GM08714 (cell line): ENCODE results near the gene FARP1.

Experiments
- H3K4me3 ChIP-seq: fragments of 200-500 bp; sonication (Bioruptor generic); 2 replicates; pipeline ENCODE4 v1.5.1; 2014; ENCODE audit warnings: mild to moderate bottlenecking, low read length, inconsistent platforms
- ZNF274 ChIP-seq: IDR thresholded peaks from 2 replicates; pipeline ENCODE4 v1.6.1; 2012; ENCODE audit warnings: mild to moderate bottlenecking, low read depth, low read length

The FARP1 gene

GRCh38 chr13:98385606-98386005 is 242.7 kb downstream of the FARP1 start:
- TF ChIP-seq ZNF274 = no peak
- H3K4me3 ChIP-seq = no peak overlapping the region

GRCh38 chr13:98386637-98387036 is 243.7 kb downstream of the FARP1 start:
- no peak for TF ChIP-seq ZNF274
- no peak overlapping the region for H3K4me3 ChIP-seq

- no peak overlapping the region for H3K4me3 ChIP-seq
- TF ChIP-seq ZNF274 = no peak
Observed at GRCh38 chr13:98389319-98389718, 246.4 kb downstream of the FARP1 start.

GRCh38 chr13:98390086-98390715 is 247.3 kb downstream of the FARP1 start:
- no peak for TF ChIP-seq ZNF274
- H3K4me3 ChIP-seq = no peak overlapping the region

- no peak for TF ChIP-seq ZNF274
- no peak overlapping the region for H3K4me3 ChIP-seq
Observed at GRCh38 chr13:98393873-98394272, 251.0 kb downstream of the FARP1 start.

DNA sequence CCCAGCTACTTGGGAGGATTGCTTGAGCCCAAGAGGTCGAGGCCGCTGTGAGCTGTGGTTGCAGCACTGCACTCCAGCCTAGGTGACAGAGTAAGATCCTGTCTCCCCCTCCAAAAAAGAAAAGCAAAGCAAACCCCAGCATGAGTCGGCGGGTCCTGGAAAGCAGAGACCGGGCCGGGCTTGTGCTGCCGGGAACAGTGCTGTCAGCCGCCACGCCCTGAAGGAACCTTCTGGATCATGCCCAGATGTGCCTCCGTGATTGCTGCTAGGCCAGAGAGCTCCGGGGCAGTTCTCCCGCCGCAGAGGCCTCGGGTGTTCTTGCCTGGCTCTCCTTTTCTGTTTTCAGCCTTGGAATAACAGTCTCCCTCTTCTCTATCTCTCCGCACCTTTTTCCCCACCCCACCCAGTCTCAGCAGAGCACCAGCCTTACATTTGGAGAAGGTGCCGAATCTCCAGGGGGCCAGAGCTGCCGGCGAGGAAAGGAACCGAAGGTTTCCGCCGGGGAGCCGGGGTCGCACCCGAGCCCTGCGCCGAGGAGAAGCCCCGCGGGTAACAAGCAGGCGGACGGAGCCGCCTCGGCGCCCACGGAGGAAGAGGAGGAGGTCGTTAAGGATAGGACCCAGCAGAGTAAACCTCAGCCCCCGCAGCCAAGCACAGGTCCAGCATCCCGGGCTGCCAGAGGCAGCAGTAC is 252.1 kb downstream of the FARP1 start:
- no peak for TF ChIP-seq ZNF274
- H3K4me3 ChIP-seq = no peak overlapping the region

- TF ChIP-seq ZNF274 = no peak
- no peak overlapping the region for H3K4me3 ChIP-seq
Observed at GRCh38 chr13:98396071-98396710, 253.3 kb downstream of the FARP1 start.

- TF ChIP-seq ZNF274 = no peak
Observed at GRCh38 chr13:98397221-98397620, 254.3 kb downstream of the FARP1 start.

GRCh38 chr13:98397861-98398260 is 255.0 kb downstream of the FARP1 start:
- TF ChIP-seq ZNF274 = no peak
- H3K4me3 ChIP-seq = no peak overlapping the region

More at GRCh38 chr13:98397221-98397620, 254.3 kb downstream of the FARP1 start:
- H3K4me3 ChIP-seq = no peak overlapping the region

DNA sequence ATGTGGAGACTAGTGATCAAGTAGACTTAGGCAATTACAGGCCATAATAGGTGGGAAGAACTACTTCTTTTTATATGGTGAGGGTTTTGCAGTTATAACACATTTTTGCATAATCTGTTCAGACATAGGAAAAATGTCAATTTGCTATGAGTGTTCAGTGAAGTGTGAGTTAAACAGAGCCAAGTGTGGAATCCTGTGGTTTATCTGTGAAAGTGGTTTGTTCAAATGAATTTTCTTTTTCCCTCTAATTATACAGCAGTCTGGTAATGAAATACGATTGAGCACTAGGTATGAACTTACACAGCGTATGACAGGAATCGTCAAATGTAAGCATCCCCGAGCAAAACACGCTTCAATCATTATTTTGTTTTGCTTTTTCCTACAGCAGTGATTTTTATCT is 255.7 kb downstream of the FARP1 start:
- no peak for TF ChIP-seq ZNF274
- H3K4me3 ChIP-seq = no peak overlapping the region

DNA sequence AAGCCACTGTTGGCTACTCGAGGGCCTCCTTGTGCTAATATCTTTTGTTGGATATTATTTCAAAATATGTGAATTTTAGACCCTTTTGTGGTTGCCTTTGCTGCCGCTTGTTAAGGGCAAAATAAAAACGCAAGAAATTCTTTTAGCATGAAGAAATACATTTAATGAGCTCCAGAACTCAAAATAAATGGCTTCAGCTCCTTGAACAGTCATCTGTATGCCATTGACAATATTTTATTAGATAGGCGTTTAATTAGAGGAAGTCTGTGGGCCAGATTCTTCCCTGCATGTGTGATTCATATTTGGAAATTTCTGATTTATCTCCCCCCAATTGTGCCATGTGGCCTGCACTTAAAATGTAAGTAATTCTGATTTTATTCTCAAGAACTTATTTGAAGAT is 256.9 kb downstream of the FARP1 start:
- no peak overlapping the region for H3K4me3 ChIP-seq
- TF ChIP-seq ZNF274 = no peak

GRCh38 chr13:98401934-98402333 is 259.0 kb downstream of the FARP1 start:
- no peak overlapping the region for H3K4me3 ChIP-seq

DNA sequence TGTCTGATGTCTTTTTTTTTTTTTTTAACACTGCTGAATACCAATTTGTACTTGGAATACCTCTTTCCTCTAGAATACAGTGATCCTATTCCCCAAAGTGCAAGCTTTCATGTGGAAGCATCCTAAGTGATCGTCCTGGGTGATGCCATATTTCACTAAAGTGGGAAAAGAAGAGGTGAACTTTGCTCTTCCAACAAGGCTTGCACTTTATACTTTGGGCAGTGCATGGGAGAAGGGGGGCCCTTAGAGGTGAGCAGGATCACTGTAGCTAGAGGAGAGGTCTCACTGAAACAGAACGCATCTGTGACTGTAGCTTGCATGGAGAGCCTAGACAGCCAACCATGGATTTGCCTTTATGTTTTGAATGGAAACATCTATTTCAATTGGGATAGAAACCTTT is 260.2 kb downstream of the FARP1 start:
- no peak overlapping the region for H3K4me3 ChIP-seq
- TF ChIP-seq ZNF274 = no peak

More at GRCh38 chr13:98401934-98402333, 259.0 kb downstream of the FARP1 start:
- no peak for TF ChIP-seq ZNF274

DNA sequence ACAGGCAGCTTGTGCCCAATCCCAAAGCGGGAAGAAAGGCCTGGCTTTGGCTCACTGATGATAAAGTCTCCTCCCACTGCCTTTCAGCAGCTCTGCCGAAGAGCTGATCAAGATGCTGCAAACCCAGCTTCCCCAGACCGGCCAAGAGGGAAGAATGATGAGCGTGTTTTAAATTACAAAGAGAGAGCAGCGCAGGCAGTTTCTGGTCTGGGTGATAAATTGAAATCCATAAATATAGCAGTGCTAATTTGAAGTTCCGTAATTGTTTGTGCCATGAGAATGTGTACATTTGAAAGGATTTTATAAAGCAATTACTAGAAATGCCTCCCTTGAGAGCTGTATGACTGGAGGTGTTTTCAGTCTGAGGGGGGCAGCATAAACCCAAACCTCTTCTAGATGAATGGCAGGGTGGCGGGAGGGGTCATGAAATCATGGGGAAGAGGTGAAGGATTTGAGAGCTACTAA is 262.2 kb downstream of the FARP1 start:
- TF ChIP-seq ZNF274 = no peak
- no peak overlapping the region for H3K4me3 ChIP-seq

- H3K4me3 ChIP-seq = no peak overlapping the region
- no peak for TF ChIP-seq ZNF274
Observed at GRCh38 chr13:98405690-98406344, 262.9 kb downstream of the FARP1 start.

DNA sequence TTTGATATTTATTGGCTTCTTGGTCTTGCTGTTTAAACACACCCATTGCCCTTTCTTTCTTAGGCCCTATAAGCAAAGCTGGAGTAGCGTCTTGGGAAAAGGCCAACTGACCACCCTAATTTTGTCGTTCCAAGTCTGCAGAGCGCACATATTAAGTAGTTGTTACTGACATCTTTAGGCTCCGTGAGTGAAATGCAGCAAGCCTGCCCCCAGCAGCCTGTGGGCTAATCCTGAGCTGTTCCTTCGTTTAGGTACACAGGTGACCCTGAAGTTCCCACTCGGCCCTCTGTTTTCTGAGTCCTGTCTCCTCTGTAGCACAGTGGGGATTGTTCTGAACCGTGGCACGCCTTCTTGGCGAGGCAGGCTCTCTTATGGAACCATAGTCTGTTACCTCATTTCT is 263.5 kb downstream of the FARP1 start:
- no peak overlapping the region for H3K4me3 ChIP-seq
- TF ChIP-seq ZNF274 = no peak
